ENCODE data around the gene ZBTB2.
"Not testable (repeated sequence)": the region's sequence is repeated elsewhere in the genome, so short reads cannot be mapped to it uniquely, and the experiment has no call there.

ZBTB2 gene

DNA sequence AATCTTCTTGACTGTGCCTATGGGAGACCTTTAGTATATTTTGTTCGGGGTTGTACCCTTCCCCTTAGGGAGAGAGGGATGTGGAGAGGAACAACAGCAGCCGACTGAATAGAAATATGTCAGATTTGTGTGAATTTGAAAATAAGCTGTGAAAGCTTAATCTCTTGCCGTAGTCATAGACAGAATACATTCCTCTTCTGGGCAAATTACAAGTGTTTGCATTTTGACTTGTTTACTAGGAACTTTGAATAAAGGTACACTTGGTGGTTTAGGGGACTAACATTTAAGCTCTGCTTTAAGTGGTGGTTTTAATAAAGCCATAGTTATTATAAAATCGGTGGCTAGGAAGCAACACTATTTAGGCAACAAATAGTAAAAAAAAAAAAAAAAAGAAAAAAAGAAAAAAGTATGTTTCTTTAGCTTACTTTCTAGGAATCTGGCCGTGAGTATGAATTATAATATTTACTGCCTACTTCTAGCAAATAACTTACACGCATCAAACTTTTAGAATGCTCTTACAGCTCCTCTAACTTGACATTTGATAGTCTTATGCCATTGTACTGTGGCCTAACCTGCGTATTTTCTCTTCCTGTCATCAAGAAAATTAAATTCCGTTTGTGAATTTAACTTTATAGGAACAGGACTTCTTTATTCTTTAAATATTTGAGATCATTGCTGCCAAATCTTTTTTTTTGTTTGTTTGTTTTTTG, 65.1 kb downstream of the ZBTB2 start:
- DNase-seq (ENCODE audit: low spot score): no peak

DNA sequence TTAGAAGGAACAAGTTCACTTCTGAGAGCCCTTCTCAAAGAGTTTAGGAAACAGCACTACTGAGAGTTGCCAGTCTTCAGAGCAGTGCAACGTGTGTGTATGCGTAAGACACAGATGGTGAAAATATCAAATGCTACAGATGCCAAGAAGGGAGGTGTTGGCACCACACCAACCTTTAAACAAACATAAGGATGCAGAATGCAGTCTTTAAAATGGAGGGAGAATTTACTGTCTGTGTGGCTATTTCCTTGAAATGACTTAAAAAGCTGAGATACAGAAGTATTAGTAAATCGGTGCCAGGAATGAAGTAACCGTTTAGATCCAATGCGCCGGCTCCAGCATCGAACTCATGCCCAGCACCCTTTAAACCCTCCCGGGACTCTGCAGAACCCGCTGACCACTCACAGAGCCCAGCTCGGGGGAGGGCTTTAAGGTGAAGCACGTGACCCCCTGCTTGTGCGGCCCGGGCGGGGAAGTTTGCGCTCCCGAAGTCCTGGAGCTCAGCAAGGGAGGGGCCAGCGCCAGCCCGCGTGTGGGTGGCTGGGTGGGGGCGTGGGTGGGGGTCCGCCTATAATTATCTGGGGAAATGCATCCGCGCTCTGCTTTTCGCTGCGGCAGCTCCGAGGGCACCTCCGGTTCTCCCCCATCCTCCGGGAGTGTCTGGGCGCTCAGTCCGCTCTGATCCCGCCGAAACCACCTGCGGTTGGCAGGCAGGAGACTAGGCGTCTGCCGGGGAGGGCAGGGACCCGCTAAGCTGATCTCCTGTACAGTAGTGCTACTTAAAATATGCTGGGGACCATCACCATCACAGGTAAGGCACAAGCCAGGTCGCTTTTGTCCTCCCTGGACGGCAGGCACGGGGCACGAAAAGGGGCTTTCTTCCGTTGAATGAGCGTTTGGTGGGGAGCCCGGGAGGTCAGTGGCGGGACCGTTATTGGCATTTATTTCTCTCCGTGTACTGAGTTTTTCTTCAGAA, 66.0 kb downstream of the ZBTB2 start:
- DNase-seq (ENCODE audit: low spot score): no peak

DNA sequence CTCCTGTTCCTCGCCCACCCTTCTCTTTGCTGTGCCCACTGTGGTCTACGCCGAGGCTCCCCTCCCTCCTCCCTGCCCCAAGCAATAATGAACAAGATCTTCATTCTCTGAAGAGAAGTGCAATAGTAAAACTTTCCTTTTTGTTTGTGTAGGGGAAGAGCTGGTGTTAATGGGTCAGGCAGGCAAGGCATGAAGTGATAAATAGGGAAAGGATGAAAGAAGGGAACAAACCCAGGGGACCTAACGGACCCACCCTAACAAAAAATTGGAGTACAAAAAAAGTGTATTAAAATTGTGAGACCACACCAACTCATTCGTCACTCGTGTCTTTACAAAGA, 66.9 kb downstream of the ZBTB2 start:
- no peak for DNase-seq (ENCODE audit: low spot score)

DNA sequence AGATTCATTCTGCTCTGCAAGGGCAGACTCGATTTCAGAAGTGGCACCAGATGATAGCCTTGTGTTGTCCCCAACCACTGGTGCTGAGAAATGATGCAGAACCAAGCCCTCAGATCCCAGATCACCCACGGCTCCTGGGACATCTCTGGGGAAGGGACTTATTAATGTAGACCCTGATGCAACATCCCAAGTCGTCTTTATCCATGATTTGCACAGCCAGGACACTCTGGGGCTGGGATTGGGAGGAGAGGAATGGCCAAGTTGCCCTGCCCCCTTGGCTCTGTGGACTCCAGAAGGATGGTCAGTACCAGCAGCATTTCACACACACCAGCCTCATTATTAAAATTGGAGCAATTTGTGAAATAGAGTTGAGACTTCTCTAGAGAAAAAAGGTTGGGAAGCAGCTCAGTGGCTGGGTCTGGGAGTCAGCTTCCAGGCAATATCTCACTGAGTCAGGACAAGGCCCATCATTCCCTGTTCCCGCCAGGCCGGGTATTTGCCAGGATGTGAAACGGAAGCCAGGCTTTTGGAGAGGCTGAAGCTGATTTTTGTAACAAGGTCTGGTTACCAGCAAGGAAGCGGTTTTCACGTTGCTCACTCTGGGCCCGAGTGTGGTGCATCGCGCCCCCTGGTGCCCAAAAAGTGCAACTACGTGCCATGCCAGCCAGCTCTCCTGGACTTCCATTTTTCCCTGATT, 67.4 kb downstream of the ZBTB2 start:
- peak; percentile 66 for DNase-seq (ENCODE audit: low spot score)

DNA sequence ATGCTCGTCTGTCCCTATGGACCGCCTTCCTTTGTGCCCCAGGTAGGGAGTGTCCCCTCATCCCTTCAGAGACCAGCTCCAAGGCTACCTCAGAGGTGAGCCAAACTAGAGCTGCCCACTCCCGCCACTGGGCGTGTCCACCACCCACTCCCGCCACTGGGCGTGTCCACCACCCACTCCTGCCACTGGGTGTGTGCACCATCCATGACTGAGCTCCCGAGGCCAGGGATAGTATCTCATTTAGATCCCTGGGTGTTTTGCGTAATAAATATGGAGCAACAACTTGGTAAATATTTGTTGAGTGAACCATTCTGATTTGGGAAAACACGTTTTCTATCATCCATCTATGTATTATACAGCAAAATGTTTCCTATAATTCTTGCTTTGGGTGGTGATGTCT, 68.8 kb downstream of the ZBTB2 start:
- DNase-seq (ENCODE audit: low spot score): no peak

DNA sequence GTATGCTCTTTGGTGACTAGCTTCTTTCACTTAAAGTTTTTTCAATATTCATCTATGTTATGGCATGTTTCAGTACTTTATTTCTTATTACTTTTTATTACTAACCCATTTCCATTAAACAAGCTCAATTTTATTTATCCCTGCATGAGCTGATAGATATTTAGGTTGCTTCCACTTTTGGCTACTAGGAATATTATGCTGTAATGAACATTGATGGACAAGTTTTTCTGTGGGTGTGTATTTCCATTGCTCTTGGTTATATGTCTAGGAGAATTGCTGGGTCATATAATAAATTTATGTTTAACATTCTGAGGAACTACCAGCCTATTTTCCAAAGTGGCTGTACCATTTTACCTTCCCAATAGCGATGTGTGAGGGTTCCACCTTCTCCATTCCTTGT, 69.9 kb downstream of the ZBTB2 start:
- DNase-seq (ENCODE audit: low spot score): no peak

DNA sequence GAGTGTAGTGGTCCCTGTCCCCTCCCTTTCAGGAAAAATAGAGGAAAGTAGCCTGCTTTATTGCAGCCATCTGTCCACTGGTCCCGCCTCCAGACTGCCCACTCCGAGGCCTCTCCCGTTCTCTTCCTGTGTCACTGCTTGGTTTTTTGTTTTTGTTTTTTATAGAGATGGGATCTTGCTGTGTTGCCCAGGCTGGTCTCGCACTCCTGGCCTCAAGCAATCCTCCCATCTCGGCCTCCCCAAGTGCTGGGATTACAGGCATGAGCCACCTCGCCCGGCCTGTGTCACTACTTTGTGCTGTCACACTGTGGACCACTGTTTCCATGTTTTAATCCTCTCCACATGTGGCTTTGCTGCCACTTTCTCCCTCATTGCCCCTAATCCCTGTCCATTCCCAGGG, 71.2 kb downstream of the ZBTB2 start:
- no peak for DNase-seq (ENCODE audit: low spot score)

DNA sequence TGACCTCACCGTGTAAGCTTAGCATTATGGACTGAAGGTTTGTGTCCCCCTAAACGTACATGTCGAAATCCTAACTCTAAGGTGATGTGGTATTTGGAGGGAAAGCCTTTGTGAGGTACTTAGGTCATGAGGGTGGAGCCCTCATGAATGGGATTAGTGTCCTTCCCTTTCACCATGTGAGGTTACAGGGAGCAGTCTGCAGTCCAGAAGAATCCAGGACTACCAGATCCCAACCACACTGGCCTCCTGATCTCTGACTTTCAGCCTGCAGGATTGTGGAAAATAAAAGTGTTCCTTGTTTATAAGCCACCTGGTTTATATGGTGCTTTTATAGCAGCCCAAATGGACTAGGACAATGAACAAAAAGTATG, 73.4 kb downstream of the ZBTB2 start:
- DNase-seq (ENCODE audit: low spot score): no peak

DNA sequence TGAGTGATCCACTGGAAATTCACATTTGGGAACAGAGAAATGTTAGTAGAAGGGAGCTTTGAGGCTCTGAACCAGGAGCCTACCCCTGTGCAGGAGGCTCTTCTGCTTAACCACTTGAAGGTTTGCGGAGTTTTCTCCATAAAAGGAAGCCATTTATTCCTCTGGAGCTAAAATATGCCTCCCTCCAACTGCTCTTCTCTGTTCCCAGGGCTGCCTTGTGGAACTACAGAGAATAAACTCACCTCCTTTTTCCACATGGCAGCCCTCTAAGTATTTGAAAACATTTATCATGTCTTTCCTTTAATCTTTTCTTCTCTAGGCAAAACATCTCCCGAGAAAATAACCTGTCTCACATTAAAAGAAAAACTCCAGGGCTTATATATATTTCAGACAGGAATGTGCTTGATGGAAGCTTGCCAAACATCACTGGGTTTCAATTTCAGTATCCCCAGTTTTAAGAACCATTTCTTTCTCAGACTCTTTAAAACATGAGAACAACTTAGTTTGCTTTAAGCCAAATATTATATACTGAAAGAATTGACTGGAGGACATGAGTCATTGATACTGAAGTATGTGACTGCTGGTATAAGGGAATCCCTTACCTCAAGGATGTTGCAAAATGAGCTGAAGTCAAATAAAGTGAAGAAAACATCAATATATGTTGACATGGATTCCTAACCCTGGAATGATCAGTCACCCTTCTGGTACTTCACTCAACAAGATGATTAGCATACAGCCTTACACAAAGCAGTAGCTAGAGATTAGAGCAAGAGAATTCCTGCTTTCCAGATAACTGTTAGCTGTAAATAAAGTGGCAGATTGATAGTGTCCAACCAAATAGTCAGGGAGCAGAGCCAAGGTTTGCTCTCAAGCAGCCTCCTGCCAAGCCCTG, 74.0 kb downstream of the ZBTB2 start:
- DNase-seq (ENCODE audit: low spot score): no peak

DNA sequence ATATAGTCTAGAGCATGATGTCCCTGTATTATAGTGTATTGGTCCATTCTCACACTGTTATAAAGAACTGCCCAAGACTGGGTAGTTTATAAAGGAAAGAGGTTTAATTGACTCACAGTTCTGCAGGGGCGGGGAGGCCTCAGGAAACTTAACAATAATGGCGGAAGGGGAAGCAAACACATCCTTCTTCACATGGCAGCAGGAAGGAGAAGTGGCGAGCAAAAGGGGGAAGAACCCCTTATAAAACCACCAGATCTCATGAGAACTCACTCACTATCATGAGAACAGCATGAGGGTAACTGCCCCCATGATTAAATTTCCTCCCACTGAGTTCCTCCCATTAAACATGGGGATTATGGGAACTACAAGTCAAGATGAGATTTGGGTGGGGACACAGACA, 75.7 kb downstream of the ZBTB2 start:
- not testable (repeated sequence) for DNase-seq (ENCODE audit: low spot score)

Data from pons (tissue), 1 donor.